KOPT-K1 (cell line): ENCODE data around the gene ADRB1.

Source experiments
- H3K27ac ChIP-seq: fragments of 200-600 bp; sonication (generic); 2 replicates; pipeline ENCODE4 v1.5.1; 2016; ENCODE audit warnings: antibody characterized with exemption, mild to moderate bottlenecking, low read depth, low read length; ENCODE audit not compliant: poor library complexity, severe bottlenecking
- H3K36me3 ChIP-seq: fragments of 200-600 bp; sonication (generic); 2 replicates; pipeline ENCODE4 v1.5.1; 2017; ENCODE audit warnings: antibody characterized with exemption, mild to moderate bottlenecking, low read length, moderate library complexity; ENCODE audit not compliant: insufficient read depth
- H3K9me3 ChIP-seq: fragments of 200-600 bp; sonication (generic); 2 replicates; pipeline ENCODE4 v1.5.1; 2017; ENCODE audit warnings: antibody characterized with exemption, low read length, mild to moderate bottlenecking; ENCODE audit not compliant: insufficient read depth, poor library complexity, severe bottlenecking

ADRB1 gene

GRCh38 chr10:114061148-114061547 lies 17.5 kb downstream of the ADRB1 start:
- Histone ChIP-seq H3K27ac (no peak overlapping the region), H3K9me3 (no peaks in the 10 kb centered on the region), H3K36me3 (no peaks in the 10 kb centered on the region)

- Histone ChIP-seq H3K27ac (no peak overlapping the region), H3K9me3 (no peaks in the 10 kb centered on the region)
These were observed 18.1 kb downstream of the ADRB1 start for GRCh38 chr10:114061789-114062188.

GRCh38 chr10:114064151-114065048 lies 20.7 kb downstream of the ADRB1 start:
- Histone ChIP-seq H3K27ac (no peak overlapping the region), H3K36me3 (no peaks in the 10 kb centered on the region), H3K9me3 (no peaks in the 10 kb centered on the region)

More at GRCh38 chr10:114061789-114062188, 18.1 kb downstream of the ADRB1 start:
- no peaks in the 10 kb centered on the region for H3K36me3 ChIP-seq

GRCh38 chr10:114065049-114065435 lies 21.4 kb downstream of the ADRB1 start:
- Histone ChIP-seq H3K9me3 (no peaks in the 10 kb centered on the region), H3K27ac (no peak overlapping the region), H3K36me3 (no peaks in the 10 kb centered on the region)

- Histone ChIP-seq H3K27ac (peak overlapping the region; percentile 3), H3K36me3 (no peaks in the 10 kb centered on the region), H3K9me3 (no peaks in the 10 kb centered on the region)
These were observed 24.5 kb downstream of the ADRB1 start for GRCh38 chr10:114068054-114068707.

GRCh38 chr10:114070710-114071109 lies 27.0 kb downstream of the ADRB1 start:
- Histone ChIP-seq H3K27ac (no peak overlapping the region), H3K36me3 (no peaks in the 10 kb centered on the region), H3K9me3 (no peaks in the 10 kb centered on the region)

GRCh38 chr10:114071178-114071577 lies 27.5 kb downstream of the ADRB1 start:
- Histone ChIP-seq H3K27ac (no peak overlapping the region), H3K9me3 (no peaks in the 10 kb centered on the region), H3K36me3 (no peaks in the 10 kb centered on the region)

GRCh38 chr10:114073395-114074186 lies 29.9 kb downstream of the ADRB1 start:
- Histone ChIP-seq H3K9me3 (no peaks in the 10 kb centered on the region), H3K36me3 (no peaks in the 10 kb centered on the region), H3K27ac (peak overlapping the region; percentile 58)

GRCh38 chr10:114075093-114075492 lies 31.4 kb downstream of the ADRB1 start:
- Histone ChIP-seq H3K36me3 (no peaks in the 10 kb centered on the region), H3K9me3 (no peaks in the 10 kb centered on the region), H3K27ac (no peak overlapping the region)

GRCh38 chr10:114077347-114077746 lies 33.7 kb downstream of the ADRB1 start:
- Histone ChIP-seq H3K27ac (no peak overlapping the region), H3K36me3 (no peaks in the 10 kb centered on the region), H3K9me3 (no peaks in the 10 kb centered on the region)

- Histone ChIP-seq H3K27ac (no peak overlapping the region), H3K9me3 (no peaks in the 10 kb centered on the region), H3K36me3 (no peaks in the 10 kb centered on the region)
These were observed 34.2 kb downstream of the ADRB1 start for GRCh38 chr10:114077815-114078219.

GRCh38 chr10:114078346-114078745 lies 34.7 kb downstream of the ADRB1 start:
- no peak overlapping the region for H3K27ac ChIP-seq
- no peaks in the 10 kb centered on the region for H3K36me3 ChIP-seq
- H3K9me3 ChIP-seq, result no peaks in the 10 kb centered on the region

- Histone ChIP-seq H3K36me3 (no peaks in the 10 kb centered on the region), H3K27ac (no peak overlapping the region), H3K9me3 (no peaks in the 10 kb centered on the region)
These were observed 35.8 kb downstream of the ADRB1 start for GRCh38 chr10:114079421-114079820.

GRCh38 chr10:114081911-114082583 lies 38.4 kb downstream of the ADRB1 start:
- no peak overlapping the region for H3K27ac ChIP-seq
- H3K9me3 ChIP-seq, result no peaks in the 10 kb centered on the region
- no peaks in the 10 kb centered on the region for H3K36me3 ChIP-seq

GRCh38 chr10:114083040-114083439 lies 39.4 kb downstream of the ADRB1 start:
- H3K27ac ChIP-seq, result no peak overlapping the region
- no peaks in the 10 kb centered on the region for H3K36me3 ChIP-seq
- H3K9me3 ChIP-seq, result no peaks in the 10 kb centered on the region
